GM21515 (cell line): Measurements from ENCODE around the gene GJC2.

Experiments used
- ATAC-seq: cut with Tn5 transposase; IDR thresholded peaks from one replicate; pipeline ENCODE4 v1.9.1; 2021; ENCODE audit not compliant: unreplicated experiment

GJC2 gene

DNA sequence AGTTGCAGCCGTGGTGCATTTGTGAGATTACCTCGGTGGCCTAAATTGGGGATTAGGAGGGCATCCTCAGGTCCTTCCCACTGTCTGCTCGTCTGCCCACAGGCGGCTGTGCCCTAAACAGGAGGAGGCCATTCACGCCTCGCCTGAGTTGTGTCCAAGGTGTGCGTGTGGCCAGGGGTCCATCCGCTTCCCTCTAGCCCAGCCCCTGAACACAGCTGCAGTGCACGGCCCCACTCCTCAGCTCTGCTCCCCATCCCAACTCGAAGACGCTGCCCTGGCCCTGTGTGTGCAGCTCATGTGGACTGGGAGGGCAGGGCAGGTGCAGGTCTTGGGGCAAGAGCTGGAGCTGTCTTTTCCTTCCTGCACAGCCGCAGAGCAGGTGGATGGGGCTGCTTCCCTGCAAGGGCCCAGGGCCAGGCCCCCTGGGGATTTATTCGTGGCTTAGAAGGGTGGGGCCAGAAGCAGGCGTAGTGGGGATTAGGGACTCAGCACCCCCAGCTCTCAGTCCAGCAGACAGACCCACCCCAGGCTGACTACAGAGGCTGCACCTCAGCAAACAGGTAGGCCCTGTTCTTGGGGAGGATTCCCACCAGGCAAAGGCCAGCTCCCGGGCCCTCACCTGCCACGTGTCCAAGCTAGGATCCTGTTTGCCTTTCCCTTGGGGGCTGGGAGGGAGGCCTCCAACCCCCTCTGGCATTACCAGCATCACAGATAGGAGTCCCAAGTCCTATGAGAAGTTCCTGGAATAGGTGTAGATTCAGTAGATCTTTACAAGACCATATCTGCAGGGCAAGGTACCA lies 5.3 kb upstream of the GJC2 start:
- ATAC-seq: no peak

- no peak for ATAC-seq
These were observed 4.8 kb upstream of the GJC2 start for GRCh38 chr1:228144993-228145343.

DNA sequence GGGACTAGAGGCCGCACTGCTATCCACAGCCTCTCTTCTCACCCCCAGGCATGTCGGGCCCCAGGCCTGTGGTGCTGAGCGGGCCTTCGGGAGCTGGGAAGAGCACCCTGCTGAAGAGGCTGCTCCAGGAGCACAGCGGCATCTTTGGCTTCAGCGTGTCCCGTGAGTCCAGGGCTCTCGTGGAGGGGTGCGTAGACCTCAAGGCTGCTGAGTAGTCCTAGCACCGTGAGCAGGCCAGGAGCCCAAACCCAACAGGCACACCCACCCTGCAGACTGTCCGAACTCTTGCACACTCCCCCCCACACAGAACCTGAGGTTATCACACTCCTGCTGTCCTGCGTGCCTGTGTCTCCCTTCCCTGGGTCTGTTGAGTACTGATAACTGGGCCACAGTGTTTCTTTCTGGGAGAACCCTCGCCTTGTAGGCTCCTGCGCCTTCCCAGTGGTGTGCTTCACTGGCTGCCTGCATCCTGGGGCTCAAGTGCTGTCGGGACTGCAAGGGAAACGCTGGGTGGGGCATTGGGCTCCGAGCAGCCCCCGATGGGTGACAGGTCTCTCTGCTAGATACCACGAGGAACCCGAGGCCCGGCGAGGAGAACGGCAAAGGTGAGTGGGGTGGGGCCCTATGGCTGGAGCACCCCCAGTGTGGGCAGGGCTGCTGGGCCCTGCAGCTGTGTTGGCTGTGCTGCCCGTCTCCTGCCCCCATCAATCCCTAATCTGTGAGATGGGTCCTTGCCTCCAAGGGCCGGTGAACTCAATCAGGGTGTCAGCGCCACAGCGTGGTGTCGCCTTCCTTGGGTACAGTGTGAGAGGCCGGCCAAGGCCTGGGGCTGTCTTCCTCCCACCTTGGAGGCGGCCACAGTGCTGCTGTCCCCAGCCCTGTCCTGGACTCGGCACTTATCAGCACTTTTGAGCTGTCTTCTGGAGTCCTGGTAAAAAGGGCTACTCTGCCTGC lies 4.0 kb upstream of the GJC2 start:
- ATAC-seq: no peak

DNA sequence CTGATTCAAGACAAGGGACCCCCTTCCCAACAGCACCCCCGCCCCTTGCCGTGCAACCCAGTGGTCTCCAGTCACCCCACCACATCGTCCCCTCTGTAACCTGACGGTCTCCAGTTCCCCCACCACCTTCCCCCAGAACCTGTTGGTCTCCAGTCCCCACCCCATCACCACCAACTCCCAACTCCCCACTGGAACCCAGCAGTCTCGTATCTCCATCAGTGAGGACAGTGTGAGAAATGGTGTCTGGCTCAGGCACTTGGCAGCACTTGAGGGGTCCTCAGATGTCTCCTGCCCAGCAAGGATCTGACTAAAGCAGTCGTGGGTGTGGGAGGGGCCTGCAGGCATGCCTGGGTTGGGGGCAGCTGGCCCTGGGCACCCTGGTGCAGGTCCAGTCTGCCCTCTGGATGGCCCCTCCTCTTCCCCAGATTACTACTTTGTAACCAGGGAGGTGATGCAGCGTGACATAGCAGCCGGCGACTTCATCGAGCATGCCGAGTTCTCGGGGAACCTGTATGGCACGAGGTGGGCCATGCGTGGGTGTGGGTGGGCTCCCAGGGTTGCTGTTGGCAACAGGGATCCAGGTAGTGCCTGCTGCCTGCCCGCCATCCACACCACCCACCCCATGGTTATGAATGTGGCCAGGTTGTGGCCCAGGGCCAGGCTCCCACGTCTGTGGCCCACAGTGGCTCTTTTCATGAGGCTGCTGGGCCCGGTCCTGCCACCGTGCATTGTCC lies 3.1 kb upstream of the GJC2 start:
- ATAC-seq: no peak

GRCh38 chr1:228147151-228147693 lies 2.5 kb upstream of the GJC2 start:
- ATAC-seq: no peak

DNA sequence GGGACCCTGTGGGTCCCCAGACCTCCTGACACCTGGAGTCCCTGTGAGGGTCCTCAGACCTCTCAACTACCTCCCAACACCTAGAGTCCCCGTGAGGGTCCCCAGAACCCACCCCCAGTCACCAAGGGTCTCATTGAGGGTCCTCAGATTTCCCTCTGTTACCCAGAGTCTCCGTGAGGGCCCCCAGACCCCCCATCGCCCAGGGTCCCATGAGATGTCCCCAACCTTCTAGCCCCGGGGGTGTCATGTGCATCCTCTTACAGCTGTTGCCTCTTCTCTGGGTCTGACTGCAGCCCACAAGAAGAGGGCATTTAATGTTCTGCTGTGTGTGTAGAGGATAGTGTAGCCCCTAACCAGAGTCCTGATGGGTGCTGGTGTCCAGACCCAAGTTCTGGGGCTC lies 2.0 kb upstream of the GJC2 start:
- no peak for ATAC-seq

DNA sequence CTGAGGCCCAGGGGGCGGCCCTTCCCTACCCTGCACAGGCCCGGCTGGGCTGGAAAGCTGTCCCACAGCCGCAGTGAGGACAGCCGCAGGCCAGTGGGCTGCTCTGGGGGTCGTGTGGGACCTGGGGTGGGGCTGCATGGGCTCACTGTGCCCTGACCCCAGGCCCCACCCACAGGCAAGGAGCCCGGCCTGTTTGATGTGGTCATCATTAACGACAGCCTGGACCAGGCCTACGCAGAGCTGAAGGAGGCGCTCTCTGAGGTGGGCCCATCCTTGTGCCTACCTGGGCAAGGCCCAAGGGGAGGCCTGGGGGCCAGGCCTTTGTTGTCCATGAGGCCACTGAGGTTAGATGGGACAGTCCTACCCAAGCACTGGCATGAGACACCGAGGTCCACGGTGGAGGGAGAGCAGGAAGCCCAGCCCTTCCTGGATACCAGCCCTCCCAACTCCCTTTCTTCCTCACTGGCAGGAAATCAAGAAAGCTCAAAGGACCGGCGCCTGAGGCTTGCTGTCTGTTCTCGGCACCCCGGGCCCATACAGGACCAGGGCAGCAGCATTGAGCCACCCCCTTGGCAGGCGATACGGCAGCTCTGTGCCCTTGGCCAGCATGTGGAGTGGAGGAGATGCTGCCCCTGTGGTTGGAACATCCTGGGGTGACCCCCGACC lies 1.4 kb upstream of the GJC2 start:
- ATAC-seq: no peak

GRCh38 chr1:228148935-228149405 lies 760 bp upstream of the GJC2 start:
- no peak for ATAC-seq

DNA sequence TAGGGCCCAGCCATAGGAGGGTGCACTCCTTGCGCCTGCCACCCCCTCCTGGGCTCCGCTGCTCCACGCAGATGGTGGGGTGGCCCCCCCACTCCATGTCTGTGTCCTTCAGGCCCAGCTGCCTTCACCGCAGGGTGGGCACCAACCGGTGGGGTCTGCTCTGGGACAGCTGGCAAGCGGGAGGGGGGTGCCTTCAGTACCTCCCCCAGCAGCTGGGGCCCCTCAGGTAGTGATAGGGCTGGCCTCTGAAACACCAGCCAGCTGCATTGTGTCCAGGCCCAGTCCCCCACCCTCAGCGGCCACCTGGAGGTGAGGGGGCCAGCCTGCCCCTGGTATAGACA lies 360 bp downstream of the GJC2 start:
- ATAC-seq: no peak

DNA sequence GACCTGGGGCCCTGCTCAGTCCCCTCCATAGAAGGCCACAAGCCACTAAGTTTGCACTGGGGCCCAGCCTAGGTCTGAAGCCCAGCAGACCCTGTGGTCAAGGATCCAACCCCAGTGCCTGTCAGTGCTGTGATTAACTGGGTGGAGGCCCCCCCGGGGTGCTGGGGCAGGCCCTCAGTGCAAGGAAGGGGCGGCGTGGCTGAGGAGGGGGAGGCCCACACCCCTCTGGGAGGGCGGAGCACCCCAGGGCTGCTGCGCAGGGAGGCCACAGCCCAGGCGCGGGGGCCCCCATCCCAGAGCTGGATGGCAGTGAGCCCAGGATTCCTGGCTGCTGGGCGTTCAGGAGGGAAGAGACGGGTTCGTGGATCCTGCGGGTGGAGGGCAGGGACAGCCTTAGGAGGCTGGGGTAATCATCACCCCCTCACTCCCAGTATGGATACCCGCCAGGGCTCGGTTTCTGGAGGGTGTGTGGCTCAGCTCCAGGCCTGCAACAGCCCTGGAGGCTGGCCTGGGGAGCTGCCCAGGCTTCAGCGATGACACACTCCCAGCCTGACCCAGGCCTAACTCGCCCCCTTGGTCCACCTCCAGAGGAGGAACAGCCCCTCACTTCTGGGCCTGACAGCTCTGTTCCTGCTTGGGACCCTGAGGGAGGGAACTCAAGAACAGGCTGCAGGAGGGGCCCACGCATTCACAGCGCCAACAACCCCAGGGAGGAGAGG lies 890 bp downstream of the GJC2 start:
- ATAC-seq: no peak

DNA sequence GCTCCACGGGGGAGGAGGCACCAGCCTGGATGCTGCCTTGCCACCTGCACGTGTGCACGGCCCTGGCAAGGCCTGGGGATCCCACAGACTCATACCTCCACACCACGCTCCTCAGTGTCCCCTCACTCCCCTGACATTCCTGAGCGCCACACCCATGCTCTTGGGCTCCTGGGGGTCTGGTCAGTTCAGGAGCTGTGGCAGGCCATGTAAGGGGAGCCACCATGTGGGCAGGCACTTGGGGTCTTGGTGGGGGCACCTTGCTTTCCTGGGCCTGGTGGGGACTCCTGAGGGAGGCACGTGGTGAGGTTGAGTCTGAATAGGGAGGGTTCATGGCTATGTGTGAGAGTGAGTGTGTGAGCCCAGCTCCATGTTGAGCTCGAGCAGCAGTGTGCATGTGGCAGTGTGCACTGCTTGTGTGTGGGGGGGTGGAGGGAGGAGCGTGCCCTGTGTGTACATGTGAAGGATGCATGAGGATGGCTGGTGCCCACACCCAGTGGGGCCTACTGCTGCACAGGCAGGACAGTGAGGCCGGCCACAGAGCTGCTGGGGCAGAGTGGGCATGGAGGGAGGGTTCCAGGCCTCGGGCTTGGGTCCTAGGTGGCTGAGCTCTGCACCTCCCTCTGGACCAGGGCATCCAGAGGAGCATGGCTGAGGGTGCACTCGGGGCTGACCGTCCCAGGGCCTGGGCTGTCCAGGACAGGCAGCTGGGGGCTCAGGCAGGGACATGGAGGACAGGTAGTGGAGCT lies 1.6 kb downstream of the GJC2 start:
- ATAC-seq: no peak

- ATAC-seq: no peak
These were observed 2.6 kb downstream of the GJC2 start for GRCh38 chr1:228152097-228152917.

DNA sequence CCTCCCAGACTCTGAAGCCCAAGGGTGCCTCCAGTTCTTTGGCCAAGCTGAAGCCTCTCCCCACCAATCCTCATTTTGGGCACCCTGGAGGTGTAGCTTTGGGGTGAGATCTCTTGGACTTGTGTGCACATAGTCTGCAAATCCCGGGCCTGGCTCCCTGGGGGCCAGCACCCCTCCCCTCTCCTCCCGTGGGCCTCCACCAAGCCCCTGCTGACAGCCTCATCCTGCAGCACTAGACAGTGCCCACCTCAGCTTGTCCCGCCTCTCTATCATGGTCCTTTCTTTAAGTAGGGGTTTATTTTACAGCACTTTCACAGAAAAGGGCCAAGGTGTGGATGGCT lies 3.2 kb downstream of the GJC2 start:
- no peak for ATAC-seq

DNA sequence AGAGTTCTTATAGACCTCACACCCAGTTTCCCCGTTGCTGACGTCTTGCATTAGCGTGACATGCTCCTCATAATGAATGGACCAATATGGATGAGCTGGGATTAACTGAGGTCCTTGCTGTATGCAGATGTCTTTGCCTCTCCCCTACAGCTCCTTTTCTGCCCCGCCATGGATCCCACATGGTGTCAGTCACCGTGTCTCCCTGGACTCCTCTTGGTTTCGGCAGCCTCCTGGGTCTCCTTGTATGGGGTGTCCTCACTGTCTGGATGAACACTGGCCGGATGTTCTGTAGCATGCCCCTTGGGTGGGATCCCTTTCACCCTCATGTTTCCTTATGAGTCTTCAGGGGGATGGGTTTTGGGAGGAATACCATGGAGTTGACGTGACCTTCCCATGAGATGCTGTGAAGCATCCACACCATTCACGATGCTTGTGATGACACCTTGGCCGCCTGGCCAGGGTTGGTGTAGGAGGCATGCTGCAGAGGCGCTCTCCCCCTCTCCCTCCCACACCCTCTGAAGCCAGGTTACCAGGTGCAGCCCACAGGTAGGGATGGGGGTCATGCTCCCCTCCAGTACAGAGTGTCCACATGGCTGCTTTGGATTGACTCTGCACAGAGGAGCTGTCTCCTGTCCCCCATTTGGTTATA lies 4.4 kb downstream of the GJC2 start:
- ATAC-seq: no peak

DNA sequence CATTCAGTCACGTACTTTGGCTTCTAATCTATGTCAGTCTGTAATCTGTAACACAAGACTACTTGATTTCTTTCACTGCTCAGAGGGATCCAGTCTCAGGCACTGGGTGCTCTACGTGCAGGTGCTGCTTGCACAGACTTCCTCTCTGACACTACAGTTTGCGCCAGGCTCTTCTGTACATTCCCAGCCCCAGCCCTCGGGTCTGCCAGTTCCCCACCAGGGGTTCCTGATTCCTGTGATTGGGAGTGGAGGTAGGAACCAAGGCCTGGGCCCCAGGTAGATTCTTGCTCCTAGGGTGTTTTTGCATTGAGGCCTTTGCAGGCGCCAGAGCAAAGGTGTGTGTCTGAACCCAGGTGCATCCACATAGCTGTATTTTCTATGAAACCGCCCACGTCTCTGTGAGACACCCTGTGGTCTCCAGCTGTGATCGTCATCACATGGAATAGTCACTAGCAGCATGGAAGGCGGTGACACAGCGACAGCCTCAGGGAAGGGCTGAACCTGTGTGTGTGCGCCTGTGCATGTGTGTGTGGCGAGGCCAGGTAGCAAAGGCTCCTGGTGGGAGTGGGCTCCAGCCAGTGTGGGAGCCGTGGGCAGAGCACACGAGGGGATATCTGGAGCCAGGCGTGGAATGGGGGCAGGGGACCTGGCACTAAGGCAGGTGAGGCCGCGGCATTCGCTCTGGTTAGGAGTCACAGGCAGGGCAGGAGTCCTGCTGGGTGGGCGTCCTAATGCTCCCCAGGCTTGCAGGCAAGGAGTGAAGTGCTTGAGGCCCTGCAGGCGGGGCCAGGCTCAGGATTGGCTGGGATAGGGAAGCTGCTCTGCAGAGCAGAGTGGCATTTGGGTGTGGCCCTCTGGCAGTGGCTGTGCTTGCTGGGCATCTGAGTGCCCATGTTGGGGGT lies 5.2 kb downstream of the GJC2 start:
- ATAC-seq: no peak

DNA sequence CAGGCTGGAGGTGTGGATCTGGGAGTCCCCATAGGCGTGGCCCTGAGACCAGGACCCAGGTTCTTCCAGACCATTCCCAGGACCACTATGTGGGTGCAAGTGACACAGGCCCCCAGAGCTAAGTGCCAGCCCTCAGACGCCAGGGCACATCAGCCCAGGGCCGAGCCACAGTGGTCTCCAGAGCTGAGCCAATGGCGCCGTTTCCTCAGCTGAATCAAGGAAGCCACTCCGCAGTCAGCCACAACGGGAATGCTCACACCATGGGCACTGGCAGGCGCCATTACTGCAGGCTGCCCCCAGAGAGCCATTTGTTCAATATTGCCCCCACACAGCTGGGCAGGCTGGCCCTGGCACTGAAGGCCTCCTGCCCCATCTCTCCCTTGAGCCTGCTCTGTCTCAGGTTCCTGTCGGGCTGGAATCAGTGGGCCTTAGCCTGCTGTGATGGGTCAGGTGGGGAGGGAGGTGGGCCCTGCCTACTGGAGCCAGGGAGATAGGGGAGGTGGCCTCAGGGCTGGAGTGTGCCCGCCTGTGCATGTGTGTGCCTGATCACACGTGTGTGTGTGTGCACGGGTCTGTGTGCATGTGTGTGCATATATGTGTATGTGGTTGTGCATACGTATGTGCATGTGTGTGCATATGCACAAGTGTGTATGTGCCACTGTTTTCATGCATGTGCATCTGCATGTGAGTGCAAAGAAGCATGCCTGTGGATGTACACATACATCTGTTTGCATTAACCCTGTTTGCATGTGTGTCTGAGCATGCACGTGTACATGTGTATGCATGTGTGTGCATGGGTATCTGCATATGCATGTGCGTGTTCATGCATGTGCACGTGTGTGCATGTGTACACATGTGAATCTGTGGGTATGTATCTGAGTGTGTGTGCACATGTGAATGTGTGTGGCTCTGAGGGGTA lies 6.1 kb downstream of the GJC2 start:
- ATAC-seq: no peak
